Fibroblast of upper back skin (primary cell): ENCODE results near the gene REXO1.

Source experiments
- DNase-seq: peaks from one replicate; pipeline ENCODE4 v3.0.0-alpha.2; 2013

Gene REXO1

DNA sequence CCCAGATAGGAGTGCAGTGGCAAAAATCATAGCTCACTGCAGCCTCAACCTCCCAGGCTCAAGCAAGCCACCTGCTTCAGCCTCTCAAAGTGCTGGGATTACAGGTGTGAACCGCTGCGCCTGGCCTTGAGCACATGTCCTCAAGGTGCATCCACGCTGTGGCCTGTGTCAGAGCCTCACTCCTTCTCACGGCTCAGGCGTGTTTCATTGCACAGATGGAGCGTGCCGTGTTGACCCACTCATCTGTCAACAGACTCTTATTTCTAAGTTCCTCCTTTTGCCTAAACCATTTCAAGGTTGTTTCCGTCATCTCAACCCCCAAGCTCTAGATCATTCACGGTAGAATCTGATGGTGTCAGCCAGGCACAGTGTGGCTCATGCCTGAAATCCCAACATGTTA is 64.4 kb downstream of the REXO1 start:
- no peak for DNase-seq

- no peak for DNase-seq
Measured at GRCh38 chr19:1783354-1783753, 64.9 kb downstream of the REXO1 start.

DNA sequence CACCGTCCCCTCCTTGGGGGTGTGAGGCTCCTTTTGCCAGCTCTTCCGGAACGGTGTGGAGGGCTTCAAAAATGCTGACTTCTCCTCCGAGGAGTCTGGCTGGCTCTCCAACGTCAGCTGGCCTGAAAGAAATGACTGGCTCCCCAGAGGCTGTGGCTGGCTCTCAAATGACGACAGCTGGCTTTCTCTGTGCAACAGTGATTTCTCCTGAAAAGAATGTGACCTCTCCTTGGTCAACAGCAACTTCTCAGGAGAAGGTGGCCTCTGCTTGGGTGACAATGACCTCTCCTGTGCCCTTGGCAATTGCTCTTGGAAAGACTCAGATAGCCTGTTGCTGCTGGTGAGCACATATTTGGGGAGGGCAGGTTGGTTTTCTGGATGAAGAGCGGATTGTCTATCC is 65.8 kb downstream of the REXO1 start:
- no peak for DNase-seq

DNA sequence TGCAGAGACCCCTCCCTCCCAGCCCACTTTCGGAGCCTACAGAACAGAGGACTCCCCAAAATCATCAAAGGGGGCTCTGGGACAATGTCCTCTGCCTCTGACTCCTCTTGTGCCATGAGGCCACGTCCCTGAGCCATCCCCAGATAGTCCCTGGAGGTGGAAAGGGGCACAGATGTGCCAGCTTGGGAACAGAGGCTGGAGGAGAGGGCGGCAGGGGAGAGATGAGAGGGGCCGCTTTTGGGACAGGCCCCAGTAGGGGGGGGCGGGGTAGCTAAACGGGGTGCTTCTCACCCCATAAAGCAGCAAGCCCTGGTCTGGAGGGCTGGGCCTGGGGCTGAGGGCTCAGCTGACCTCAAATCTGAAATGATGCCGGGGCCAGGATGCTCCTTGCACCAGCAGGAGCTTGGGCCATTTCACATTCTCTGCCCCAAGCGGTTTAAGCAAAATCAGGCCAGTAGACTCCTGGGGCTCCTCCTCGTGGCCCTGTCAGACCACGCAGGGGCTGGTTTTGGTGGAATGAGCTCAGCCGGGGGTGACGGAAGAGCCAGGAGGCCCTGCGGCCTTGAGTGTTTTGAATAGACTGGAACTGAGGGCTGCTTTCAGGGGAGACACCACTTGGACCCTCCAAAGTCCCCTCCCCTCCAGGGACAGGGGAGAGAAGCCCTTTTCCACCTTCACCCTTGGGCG is 67.9 kb downstream of the REXO1 start:
- DNase-seq: peak; percentile 15

GRCh38 chr19:1779574-1779973 is 68.7 kb downstream of the REXO1 start:
- no peak for DNase-seq

DNA sequence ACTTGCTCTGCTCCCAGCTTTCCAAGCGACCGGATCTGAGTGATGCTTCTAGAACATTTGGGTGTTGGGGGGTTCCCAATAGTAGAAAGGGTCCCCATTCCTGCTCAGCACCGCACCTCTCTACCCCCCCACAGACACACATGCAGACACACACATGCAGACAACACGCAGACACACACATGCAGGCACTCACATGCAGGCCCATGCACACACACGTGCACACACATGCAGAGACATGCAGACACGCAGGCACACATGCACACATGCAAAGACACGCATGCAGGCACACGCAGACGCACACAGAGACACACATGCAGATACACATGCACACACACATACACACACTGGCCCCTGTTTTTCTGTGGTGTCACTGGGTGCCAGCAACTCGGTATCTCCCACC is 71.1 kb downstream of the REXO1 start:
- no peak for DNase-seq

DNA sequence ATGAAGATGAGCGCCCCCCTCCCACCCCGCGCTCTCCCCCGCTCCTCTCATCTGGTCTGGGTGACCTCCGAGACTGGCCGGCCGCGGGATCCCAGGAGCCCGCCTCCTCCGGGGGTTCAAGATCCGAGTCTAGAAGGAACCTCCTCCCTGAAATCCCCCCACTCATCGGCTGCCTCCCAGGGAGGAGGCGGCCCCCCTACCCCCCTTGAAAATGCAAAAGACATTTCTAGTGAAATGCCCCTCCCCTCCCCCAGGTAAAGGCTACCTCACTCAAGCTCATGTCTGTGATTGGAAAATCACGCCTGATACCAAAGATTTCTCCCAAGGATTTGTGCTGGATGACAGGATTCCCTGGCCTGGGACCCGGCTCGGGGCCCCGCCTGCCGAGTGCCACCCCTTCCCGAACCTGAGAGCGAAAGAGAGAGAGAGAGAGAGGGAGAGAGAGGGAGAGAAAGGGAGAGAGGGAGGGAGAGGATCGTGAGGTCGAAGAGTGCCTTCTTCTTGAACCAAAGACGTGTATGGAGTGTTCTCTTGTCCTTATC is 71.6 kb downstream of the REXO1 start:
- no peak for DNase-seq

DNA sequence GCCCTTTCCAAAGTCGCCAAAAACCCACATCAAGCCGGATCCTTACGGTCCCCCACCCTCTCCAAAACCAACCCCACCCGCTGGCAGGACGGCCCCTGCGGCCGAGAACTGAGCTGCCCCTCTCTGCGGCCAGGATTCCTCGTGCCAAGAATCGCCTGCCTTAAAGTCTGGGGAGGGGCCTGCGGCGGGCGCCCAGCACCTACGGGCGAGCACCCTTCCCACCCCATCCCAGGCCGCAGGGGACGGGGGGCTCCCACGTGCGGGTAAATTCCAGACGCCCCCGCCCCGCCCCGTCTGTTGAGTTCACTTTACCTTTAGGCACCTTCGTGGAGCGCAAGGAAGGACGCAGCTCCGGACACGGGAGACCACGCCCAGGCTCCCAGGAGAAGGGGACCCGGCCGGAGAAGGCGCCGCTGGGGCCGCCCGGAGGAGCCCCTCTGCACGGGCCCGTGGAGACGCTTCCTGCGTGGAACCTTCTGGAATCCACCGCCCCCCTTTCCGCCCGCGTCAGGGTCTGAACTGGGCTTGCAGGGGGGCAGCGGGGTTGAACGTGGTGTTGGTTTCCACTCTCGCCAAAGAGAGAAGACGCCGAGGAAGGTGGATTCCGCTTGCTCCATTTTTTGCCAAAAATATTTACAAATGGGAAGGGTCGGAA is 72.2 kb downstream of the REXO1 start:
- no peak for DNase-seq

- DNase-seq: no peak
Measured at GRCh38 chr19:1774989-1775772, 73.1 kb downstream of the REXO1 start.

DNA sequence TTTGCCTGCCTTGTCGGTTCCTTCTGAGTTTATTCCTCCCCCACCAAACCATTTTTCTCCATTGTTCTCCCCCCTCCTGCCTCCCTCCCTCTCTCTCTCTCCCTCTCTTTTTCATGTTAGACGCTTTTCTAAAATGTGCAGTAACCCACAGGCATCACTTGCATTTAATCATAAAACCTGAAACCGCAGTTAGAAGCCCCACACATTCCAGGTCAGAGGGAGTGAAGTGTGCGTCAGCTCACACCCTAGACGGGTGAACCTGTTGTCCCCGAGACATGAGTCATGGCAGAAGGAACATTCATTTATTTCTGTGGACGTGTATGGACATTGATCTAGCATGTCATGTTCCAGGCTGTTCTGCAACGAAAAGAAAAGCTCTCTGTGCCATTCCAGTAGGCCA is 75.1 kb downstream of the REXO1 start:
- no peak for DNase-seq

DNA sequence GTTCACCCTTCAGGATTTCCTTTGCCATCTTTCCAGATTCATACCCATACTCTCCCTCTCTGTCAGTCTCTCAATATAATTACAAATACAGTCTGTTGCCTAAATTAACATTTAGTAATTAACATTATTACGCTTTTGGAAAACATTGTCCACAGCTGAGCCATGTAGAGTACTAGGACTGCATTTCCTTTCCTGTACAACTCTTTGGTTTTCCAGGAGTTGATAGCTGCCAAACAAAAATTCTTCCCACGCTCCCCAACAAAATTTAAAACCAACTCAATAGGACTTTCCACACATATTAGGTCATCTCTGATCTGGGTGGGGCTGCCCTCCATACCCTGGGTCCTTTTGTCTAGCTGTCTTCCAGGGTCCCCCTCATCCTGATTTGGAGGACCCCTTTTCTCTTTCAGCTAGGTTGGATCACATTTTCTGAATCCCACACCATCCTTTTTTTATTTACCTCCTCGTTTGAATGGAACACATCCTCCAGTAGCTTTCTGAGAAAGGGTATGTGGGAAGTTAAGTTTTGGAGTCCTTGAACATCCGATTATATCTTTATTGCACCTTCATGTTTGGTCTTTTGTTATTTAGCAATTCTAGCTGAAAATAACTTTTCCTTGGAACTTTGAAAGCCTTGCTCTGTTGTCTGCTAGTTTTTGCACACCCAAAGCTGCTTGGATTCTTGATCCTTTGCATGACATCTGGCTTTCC is 77.3 kb downstream of the REXO1 start:
- DNase-seq: no peak

DNA sequence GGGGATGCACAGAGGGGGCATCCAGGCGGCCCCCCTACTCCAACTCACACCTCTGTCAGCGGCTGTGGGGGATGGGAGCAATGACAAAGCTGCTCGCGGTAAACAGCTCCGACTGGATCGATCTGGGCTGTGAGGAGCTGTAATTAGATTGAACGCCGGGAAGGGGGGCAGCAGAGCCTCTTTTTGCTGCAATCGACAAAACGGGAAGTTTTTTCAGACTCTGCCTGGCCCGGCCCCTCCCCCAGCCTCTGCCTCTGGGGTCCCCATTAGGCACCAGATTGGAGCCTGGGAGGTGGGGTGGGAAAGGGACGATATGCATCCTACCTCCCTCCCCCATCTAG is 78.7 kb downstream of the REXO1 start:
- no peak for DNase-seq

DNA sequence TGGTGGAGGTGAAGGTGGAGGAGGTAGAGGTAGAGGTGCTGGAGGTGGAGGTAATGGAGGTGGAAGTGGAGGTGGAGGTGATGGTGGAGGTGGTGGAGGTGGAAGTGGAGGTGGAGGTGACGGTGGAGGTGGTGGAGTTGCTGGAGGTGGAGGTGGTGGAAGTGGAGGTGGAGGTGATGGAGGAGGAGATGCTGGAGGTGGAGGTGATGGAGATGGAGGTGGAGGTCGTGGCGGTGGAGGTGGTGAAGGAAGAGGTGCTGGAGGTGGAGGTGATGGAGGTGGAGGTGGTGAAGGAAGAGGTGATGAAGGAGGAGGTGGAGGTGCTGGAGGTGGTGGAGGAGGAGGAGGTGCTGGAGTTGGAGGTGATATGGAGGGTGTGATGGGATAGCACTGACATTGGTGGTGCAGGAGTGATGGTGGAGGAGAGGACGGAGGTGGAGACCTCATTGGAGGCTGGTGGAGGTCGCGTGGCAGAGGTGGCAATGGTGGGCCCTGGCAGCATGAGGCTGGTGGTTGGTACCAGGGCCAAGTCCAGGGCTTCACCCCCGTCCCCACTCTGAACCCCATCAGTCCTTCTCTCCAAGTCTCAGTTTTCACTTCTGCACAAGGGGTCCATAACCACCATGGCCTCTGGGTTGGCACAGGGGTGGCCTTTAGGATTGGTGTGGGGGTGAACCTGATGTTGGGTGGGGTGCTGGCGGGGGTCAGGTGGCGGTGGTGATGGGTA is 79.2 kb downstream of the REXO1 start:
- no peak for DNase-seq

DNA sequence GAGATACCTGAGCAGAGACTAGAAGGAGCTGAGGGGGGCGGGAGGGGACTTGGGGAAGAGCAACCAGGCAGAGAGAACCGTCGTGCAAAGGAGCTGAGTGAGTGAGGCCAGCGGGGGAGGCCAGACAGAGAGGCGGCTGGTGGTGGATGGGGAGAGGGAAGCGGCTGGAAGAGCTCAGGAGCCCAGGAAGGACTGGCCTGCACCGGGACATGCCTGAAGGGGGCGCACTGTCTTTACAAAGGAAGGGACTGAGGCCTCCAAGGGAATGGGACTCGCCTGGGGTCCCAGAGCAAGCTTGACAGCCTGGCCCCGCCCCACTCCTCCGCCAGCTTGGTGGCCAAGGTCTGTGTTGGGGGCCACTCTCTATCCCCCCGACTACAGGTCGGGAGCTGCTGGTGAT is 80.0 kb downstream of the REXO1 start:
- no peak for DNase-seq

GRCh38 chr19:1767464-1767933 is 80.8 kb downstream of the REXO1 start:
- peak; percentile 21 for DNase-seq

DNA sequence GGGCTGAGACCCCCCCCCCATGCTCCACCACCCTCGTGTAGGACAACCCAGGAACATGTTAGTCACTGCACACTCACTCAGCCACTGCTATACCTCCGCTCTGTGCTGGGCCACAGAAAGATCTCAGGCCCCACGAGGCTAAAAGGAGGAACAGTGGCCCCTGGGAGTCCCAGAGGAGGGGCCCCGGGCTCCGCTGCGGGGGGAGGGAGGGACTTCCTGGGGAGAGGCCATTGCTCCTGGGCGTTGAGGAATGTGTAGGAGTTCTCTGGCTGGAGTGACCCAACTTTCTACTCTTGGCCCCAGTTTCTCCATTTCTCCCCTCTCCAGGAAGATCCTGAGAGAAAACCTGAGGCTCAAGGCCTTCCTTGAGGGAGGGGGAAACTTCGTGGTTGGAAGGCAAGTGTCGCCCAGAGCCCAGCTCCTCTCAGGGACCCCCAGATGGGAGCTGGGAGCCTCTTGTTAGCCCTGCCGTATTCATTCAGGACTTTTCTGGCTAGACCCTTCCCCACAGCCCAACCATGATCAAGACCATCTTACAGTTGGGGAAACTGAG is 81.4 kb downstream of the REXO1 start:
- DNase-seq: no peak

- no peak for DNase-seq
Measured at GRCh38 chr19:1765904-1766799, 82.1 kb downstream of the REXO1 start.
